Esophagus (tissue), 2 donors: ENCODE data around the gene CLEC5A. TPM values are rescaled to one million over a fixed set of nuclear protein-coding genes. Genes with fewer than 3 reads are reported as not detected.

Experiments
- H3K27ac ChIP-seq, 2 donors: one replicate each; pipeline ENCODE4 v1.5.1; 2013; ENCODE audit warnings: low read depth in 2 of 2, mild to moderate bottlenecking in 2 of 2, inconsistent platforms in 1 of 2, low read length in 1 of 2, moderate library complexity in 1 of 2
- H3K27me3 ChIP-seq, 2 donors: one replicate each; pipeline ENCODE4 v1.6.1; 2013; ENCODE audit warnings: low read length in 2 of 2, control low read depth in 1 of 2, mild to moderate bottlenecking in 1 of 2; ENCODE audit not compliant: insufficient read depth in 2 of 2, control insufficient read depth in 1 of 2
- H3K36me3 ChIP-seq, 2 donors: one replicate each; pipeline ENCODE4 v1.6.1; 2013; ENCODE audit warnings: low read length in 1 of 2; ENCODE audit not compliant: control insufficient read depth in 2 of 2, insufficient read depth in 2 of 2
- H3K4me1 ChIP-seq, 2 donors: one replicate each; pipeline ENCODE4 v1.6.1; 2013; ENCODE audit warnings: low read length in 1 of 2; ENCODE audit not compliant: control insufficient read depth in 2 of 2, insufficient read depth in 2 of 2
- H3K4me3 ChIP-seq, 2 donors: one replicate each; pipeline ENCODE4 v1.5.1; 2013; ENCODE audit warnings: low read length in 2 of 2, mild to moderate bottlenecking in 2 of 2, low read depth in 1 of 2, moderate library complexity in 1 of 2
- H3K9me3 ChIP-seq, 2 donors: one replicate each; pipeline ENCODE4 v1.6.1; 2013; ENCODE audit warnings: mild to moderate bottlenecking in 2 of 2, low read depth in 1 of 2, low read length in 1 of 2, moderate library complexity in 1 of 2; ENCODE audit not compliant: control insufficient read depth in 2 of 2, insufficient read depth in 1 of 2
- WGBS, 2 donors: extraction: QIAGEN DNeasy Blood & Tissue Kit; methylation state at CpG; one replicate each; pipeline ENCODE4 v1.1.7; 2013; 5-methylcytosine and 5-hydroxymethylcytosine counted together
- polyA plus RNA-seq, 2 donors: library from polyadenylated mRNA; stranded (reverse); fragments of 200-250 nt; gene quantifications; one replicate each; pipeline ENCODE4 v1.2.3, GENCODE V29; 2013
- donor health status: healthy with polysubstance abuse.
- donor health status: Bipolar disorder and iron deficiency.

Gene CLEC5A
- polyA plus RNA-seq, 2 donors = 0.69 to 0.78 TPM

GRCh38 chr7:141880960-141881359 lies 65.8 kb downstream of the CLEC5A start:
- WGBS, 2 donors = 69 to 70% methylated on average over 5 of the region's 5 CpGs
- Histone ChIP-seq H3K36me3 (no peaks in the 10 kb centered on the region), H3K4me3 (no peak overlapping the region), H3K27ac (no peak overlapping the region), H3K4me1 (no peaks in the 10 kb centered on the region), H3K9me3 (peaks cover 0 to 10% of the 10 kb centered on the region in 2 donors), H3K27me3 (no peaks in the 10 kb centered on the region)

- no peaks in the 10 kb centered on the region for H3K27me3 ChIP-seq
- 87 to 94% methylated on average over 3 of the region's 3 CpGs for WGBS, 2 donors
- no peaks in the 10 kb centered on the region for H3K4me1 ChIP-seq
- H3K27ac ChIP-seq = no peak overlapping the region
- H3K4me3 ChIP-seq = no peak overlapping the region
- no peaks in the 10 kb centered on the region for H3K36me3 ChIP-seq
- H3K9me3 ChIP-seq = peaks cover 0 to 10% of the 10 kb centered on the region in 2 donors
These were observed 69.4 kb downstream of the CLEC5A start for GRCh38 chr7:141877365-141877764.

Other genes with a start within 250 kb of the CLEC5A start
- gene DENND11, start 244.8 kb downstream of the CLEC5A start, polyA plus RNA-seq = 1 to 10 TPM; 4.5 to 4.7 TPM
- gene WEE2, start 238.6 kb downstream of the CLEC5A start, polyA plus RNA-seq = not detected
- gene SSBP1, start 208.6 kb downstream of the CLEC5A start, polyA plus RNA-seq = 100 to 1,000 TPM; 159 to 209 TPM
- under 1 TPM in 1 of 2 donors, not detected in 1; 0.10 TPM for gene TAS2R3, start 182.9 kb downstream of the CLEC5A start, polyA plus RNA-seq
- under 1 TPM; 0.11 to 0.51 TPM for gene TAS2R4, start 170.3 kb downstream of the CLEC5A start, polyA plus RNA-seq
- gene TAS2R5, start 156.8 kb downstream of the CLEC5A start, polyA plus RNA-seq = 1 to 10 TPM in 1 of 2 donors, under 1 TPM in 1; 0.28 to 1.0 TPM
- not detected for gene PRSS37, start 105.5 kb downstream of the CLEC5A start, polyA plus RNA-seq
- gene OR9A4, start 30.6 kb downstream of the CLEC5A start, polyA plus RNA-seq = not detected
- not detected for gene TAS2R38, start 26.8 kb upstream of the CLEC5A start, polyA plus RNA-seq
- under 1 TPM; 0.01 to 0.02 TPM for gene MGAM, start 48.9 kb upstream of the CLEC5A start, polyA plus RNA-seq
- gene MGAM2, start 164.7 kb upstream of the CLEC5A start, polyA plus RNA-seq = not detected